ENCODE results near the gene LONRF2.

LONRF2 gene

DNA sequence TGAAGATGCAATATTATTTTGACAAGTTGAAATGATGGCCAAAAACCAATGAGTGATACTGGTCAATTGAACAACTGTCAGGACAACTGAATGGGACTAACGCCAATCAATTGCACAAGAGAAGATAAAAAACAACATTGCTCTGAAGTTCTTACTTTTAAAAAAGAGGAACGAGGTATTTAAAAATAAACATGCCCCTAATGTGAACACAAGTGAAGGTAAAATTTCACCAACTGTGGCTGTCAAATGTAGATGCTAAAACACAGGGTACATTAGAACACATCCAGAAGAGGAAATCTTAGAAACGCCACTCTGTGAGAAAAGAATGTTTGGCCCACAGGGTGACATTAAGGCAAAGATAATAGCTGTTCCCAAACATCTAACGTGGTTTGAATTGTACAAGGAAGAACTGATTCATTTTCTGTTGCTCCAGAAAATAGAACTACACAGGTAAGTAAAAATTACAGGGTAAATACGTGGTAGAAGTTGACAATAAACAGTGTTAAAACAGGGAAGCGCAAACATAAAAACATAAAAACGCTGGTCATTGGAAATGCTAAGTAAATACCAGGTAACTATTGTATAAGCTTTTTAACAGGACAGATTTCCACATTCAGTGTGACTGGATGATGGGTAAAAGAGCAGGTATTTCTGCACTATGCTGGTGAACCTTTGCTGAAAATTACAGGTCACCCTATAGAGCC, 20.3 kb downstream of the LONRF2 start:
- DNase-seq (ENCODE audit: low read depth) = no peak

DNA sequence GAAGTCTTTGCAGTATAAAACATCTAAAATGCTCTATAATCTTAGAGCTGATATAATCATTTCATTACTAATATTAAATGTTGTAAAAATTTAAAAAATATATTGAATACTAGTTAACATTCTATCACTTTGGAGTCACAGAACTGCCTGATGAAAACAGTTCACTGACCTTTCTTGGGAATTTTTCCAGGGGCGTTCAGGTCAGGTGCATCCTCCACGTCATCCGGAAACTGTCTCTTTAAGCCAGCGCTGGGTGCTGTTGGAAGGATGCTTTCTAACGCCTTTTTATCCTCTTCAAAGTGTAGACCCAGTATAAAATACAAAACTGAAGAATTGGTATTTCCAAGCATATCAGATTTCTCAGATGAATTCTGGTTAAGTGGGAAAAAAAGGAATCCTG, 22.8 kb downstream of the LONRF2 start:
- DNase-seq (ENCODE audit: low read depth) = no peak

DNA sequence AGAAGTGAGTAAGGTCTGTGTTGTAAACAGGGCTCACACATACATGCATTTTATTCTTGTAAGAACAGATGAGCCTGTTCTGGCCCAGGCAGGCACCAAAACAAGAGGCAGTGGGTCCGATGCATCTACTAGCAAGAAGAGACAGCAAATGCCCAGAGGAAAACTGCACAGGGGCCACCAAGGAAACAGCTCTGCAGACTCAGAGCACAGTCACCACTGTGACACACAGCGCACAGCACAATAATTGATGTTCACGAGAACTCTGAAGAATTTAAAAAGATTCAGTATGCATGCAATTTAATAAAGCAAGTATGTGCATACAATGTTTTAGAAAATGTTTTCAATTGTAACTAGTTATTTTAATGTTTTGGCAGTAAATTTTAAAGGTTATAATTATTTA, 24.8 kb downstream of the LONRF2 start:
- no peak for DNase-seq (ENCODE audit: low read depth)

DNA sequence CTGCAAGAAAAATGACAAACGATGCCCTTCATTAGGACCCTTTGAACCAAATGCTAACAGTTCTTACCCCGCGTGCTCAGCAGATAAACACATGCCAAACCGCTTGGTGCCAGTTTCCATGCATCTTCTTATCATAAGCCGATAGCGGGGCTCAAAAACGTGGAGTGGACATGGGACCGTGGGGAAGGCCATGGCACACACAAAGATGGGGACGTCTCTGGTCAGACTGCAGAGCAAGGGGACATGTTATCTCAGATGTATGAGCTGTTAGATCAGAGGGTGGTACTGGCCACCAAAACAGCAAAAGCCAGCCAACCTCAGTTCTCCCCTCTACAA, 28.2 kb downstream of the LONRF2 start:
- no peak for DNase-seq (ENCODE audit: low read depth)

DNA sequence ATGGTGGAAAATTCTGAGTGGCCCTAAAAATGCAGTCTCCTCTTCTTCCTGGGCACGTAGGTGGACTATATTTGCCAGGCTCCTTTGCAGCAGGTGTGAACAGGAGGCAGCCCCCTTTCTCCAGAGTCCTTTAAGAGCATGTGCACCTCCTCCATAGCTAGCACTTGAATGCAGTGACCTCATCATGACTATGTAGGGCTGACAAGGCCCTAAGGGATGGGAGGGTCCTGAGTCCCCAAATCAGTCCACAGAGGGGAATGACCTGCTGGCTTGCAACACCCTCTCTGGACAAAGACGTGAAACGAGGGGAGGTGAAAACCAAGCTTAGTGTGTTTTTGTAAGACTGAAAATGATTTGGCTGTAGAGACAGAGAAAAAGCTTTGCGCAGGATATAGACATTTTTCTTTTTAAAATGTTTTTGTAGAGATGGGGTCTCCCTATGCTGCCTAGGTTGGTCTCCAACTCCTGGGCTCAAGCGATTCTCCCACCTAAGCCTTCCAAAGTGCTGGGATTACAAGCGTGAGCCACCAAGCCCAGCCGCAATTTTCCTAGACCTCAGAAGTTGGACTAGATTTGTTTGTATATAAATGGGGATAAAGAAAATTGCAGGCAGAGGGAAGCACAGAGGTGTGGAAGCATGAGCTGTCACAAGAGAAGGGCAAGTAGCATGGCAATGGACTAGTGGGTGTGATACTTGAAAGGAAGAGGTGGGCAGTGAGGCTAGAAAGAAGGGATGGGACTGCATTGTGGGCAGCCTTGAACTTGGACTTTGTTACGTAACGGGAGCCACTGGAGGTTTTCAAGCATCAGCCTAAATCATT, 28.8 kb downstream of the LONRF2 start:
- no peak for DNase-seq (ENCODE audit: low read depth)

DNA sequence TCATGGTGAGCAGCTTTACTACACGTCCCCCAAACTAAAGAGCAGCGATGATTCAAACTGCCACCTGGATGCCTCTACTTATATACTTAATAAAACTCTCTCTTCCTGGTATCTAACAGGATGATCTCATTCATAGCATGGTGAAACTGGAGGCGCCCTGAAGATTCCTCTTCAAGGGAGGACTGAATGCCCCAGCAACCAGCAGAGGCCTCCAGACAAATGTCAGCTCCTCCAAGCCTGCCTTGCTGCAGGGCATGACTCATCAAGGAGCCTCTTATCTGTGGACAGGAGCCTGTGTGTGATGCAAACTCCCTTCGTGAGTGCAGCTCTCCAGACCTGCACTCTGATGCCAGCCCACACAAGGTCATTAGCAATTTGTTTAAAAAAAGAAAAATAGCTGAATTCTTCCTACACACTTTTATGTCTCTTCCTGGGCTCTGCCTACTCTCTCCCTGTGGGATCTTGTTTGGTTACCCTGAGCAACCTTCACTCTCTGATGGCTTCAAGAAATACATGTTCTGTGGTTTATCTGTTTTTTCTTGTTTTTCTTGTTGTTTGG, 30.2 kb downstream of the LONRF2 start:
- peak; percentile 89 for DNase-seq (ENCODE audit: low read depth)

DNA sequence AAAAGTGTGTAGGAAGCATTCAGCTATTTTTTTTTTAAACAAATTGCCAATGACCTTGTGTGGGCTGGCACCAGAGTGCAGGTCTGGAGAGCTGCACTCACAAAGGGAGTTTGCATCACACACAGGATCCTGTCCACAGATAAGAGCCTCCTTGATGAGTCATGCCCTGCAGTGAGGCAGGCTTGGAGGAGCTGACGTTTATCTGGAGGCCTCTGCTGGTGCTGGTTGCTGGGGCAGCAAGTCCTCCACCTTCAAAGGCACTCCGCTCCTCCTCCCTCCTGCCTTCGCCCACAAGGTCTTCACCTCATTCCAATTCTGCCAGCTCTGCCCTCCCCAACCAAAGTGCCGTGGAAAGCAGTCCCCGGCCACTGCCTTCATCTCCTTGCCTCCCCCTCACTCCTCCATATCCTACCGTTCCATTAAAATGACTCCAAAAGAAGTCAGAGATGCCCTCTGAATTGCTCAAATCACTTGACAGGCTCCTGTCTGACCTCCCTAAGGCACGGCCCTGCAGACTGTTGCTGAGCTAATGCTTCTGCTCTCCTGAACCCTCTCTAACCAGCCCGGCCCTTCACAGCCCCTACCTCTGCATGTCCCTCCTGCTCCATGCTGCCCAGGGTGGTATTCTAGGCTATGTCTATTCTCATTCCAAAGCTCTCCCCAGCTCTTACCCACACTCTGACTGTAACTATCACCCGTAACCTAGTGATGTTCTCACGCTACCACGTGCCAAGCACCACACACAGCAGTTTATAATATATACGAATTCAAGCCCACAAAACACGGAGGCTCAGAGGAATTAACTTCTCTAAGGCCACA, 30.9 kb downstream of the LONRF2 start:
- peak; percentile 92 for DNase-seq (ENCODE audit: low read depth)

DNA sequence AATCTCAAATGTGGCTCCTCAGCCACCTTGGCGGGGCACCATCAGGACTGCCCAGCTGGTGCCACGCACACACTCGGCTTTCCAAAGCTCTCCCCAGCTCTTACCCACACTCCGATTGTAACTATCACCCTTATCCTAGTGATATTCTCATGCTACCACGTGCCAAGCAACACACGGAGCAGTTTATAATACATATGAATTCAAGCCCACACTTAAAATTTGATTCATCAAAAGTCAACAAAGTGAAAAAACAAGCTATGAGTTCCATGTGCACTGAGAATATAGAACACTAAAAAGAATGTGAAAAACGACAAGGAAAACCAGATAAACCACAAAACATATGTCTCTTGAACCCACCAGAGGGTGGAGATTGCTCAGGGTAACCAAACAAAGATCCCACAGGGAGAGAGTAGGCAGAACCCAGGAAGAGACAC, 31.6 kb downstream of the LONRF2 start:
- DNase-seq (ENCODE audit: low read depth) = no peak

DNA sequence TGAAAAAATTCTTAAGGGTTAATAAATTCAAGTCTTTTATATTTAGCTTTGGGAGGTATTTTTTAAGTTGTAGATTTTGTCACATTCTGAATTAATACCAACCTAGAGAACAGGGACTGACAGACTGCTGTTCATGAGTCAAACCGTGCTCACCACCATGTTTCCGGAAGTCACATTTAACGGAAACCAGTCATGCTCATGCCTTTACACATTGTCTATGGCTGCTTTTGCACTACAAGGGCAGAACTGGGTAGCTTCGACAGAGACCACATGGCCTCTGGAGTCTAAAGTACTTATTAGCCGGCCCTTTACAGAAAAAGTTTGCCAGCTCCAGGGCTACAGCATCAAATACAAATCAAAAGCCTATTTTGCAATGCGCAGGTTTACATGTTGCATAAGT, 33.3 kb downstream of the LONRF2 start:
- DNase-seq (ENCODE audit: low read depth) = peak; percentile 18

DNA sequence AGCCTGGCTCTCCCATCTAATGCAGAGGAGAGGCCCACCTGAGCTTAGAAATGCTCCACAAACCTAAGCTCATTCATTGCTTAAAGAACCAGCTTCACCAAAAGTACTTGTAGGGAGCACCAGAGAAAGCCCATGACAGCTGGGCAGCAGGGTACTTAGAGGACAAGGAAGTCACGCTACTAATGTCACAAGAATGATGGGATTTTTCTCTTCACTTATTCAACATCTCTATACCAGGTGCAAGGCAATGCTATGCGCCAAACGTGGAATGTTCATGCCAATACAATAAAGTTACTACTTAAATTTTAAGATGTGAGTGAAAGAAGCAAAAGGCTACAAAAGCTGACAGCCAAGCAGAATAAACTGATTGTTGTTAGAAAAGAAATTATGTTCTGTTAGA, 36.0 kb downstream of the LONRF2 start:
- DNase-seq (ENCODE audit: low read depth) = no peak

DNA sequence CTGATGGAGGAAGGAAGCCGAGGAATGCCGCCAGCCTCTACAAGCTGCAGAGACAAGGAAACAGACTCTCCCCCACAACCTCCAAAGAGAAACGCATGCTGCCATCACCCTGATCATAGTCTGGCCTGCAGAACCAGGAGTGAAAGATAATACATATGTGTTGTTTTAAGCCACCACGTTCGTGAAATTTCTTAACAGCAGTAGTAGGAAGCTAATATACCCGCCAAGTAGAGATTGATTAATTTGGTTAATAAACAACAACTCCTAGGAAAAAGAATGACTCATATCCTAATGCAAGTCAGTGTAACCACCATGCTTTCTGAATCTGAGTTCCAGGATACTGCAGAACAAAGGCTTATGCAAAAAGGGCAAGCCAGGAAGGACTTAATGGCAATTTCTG, 36.6 kb downstream of the LONRF2 start:
- DNase-seq (ENCODE audit: low read depth) = peak; percentile 61

DNA sequence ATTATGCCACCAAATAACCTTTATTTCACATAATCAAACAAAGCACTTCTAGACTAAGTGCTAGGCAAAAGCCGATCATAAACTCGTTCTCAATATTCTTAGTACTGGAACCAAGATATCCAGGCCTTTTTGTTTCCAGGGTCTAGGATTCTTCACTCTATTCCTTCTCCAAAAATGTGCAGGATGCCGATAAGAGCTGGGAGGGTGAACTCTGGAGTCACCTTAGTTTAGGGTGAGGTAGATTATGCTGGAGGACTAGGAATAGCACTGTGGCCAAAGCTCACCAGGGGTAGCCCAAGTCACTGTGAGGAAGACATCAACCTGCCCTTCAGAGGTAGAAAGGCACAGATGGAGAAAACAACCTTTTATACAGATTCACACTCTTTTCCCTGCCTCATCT, 37.3 kb downstream of the LONRF2 start:
- no peak for DNase-seq (ENCODE audit: low read depth)

DNA sequence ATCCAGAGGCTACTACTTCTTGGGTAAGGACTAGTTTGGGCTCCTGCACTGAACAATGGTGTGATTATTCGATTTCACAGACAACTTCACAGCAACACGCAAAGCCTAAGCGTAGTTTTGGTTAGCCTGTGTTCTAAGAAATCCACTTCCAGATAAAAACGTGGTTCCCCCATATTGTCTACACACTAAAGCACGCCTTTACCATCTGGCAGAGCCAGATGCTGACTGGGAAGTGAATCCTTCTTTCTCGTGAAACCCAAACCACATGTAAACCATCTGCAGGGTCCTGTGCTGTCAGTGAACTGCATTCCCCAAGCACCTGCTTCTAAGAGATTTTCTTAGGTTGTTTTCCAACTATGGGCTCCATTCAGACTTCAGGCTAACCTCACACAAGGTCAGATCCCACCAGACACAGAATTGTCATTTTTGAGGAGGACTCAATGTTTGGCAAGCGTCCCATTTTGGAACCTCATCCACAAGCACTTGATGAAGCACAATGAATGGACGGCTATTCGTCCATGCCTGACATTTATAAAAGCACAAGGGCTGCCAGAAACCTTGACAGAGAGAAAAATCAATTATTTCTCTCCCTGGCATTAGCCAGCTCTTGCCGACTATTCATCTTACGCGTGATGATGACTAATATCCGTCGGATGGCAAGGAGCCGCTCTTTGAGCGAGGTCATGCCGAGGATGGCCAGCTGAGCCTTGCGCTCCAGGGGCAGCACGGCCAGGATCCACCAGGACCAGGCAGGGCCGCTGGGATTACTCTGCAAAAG, 38.4 kb downstream of the LONRF2 start:
- no peak for DNase-seq (ENCODE audit: low read depth)

DNA sequence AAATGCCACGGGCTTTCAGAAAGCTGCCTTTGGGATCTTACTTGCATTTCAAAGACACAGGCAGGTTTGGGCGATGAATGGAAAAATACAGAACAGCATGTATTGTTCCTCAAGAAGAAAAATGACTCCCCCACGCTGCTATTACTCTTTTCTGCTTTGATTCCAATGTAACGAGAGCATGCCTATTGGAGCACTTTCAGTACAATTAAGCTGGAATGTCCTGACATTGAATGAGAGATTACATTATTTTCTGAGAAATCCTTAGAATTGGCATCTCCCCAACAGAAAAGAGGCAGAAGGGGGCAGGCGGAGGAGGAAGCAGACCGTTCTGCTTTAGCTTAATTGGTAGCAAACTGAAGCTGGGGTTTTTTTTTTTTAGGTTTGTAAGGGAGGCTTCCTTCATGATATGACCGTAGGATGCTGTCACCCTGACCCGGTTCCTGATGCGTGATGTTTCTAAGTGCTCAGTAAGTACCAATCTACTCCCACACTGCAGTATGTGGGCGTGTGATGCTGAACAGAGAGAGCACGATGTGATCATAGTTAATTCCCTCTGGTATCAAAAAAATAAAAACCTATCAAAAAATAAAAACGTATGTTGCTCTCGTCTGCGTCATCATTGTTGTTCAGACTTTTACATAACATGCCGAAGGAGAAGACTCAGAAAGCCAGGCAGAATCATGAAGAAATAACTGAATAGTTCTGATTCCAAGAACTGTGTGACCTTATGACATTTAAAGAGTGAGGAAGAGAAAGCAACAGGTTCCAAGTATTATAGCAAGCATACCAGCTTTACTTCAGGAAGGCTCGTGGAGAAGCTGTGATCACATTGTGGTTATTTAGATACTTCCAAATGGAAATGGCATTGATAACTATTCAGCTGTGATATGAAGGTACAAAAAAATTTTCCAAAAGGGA, 40.5 kb downstream of the LONRF2 start:
- peak; percentile 29 for DNase-seq (ENCODE audit: low read depth)

DNA sequence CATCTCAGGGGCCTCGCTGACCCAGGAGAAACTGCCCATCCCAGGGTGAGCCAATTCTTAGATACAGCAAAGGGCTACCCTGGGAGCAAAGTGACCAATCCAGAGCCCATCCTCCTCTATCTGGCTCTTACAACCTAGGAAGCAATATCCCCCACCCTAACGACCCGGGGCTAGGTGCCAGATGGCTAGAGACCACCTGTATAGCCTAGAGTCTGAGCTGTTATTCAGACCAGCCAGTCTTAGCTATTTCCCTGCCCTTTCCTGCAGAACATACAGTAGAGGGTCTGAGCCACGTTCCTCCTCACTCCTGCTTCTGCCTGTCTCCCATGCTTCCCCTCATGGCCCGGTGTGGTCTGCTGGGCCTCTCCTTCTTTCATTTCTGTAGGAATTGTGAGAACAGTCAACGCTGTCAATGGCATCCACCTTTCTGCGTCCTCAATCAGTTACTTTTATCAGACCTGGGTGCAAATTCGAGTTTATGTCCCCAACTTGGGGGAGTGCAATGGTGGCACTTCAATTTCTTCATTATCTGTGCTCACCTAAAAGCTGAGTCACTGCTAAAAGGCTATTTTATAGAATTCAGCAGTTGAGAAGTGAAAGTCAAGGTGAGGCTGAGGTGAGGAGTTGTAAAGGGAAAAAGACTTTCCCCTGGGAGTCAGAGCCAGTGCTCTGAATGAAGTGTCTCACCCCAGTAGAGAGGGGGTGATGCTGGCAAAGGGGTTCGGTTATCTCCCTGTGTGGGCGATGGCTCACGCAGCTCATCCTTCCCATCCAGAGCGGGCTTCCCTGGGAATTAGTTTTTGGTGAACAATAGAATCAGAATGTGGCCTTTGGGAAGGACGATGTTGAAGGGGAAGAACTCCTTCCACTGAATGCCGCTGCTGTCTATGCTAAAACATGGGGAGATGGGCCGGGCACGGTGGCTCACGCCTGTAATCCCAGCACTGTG, 42.4 kb downstream of the LONRF2 start:
- DNase-seq (ENCODE audit: low read depth) = no peak

DNA sequence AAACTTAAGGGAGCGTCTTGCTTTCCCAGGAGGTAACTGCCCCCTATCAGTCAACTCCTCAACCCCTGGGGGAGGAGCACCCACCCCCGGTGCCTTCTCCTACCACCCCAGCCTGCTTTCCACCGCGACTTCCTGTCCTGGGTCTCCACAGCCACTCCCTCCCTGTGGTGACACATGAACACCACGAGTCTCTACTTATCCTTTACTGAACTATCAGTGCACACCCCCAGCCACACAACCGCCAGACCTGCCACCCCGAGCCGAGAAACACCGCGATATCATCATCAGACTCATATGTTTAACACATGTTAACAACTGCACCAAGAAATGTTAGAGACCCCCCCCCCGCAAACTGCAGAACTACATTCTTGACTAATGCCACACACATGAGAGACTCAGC, 43.3 kb downstream of the LONRF2 start:
- no peak for DNase-seq (ENCODE audit: low read depth)

DNA sequence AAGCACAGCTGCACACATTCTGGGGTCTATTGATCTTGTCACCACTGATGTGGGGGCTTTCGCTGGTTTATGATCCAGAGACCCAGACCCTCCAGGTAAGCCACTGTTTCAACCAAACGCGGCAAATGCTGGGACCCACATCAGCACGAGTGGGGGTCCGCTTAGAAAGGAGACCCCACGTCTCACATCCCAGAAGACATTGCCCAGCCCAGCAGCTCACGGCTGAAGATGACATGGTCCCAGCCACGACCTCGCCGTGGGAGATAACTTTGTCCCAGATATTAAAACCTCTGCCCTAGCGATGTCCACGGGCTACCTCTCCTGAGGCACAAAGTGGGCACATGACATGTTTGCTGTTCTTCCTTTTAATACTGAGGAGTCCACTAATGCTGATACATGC, 43.8 kb downstream of the LONRF2 start:
- no peak for DNase-seq (ENCODE audit: low read depth)

DNA sequence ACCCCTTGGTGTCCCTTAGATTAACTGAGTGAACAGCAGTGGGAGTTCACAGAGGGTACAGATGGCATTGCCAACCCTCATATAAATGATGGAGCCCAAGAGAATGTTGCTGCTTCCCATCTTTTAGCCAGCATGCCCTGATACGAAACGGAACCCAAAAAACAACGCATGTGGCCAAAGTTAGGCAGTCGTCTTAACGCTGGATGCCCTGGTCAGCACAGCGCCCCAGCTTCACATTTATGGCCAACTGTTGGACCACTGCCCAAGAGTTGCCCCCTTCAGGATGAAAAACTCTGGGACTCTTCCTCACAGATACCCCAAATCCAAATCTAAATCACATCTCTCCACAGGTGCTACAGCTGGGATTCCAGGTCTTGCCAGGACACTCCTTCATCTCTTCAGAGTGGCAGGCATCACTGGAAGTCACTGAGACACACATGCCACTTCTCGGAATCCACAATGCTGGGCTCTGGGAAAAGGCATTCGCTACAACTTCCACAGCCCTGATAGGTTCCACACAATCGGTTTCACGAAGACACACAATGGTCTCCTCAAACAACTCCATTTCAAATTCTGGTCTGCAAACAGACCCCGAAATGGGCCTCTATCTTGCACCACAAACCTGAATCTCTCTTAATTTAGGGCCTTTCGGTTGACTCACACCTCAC, 44.6 kb downstream of the LONRF2 start:
- no peak for DNase-seq (ENCODE audit: low read depth)

DNA sequence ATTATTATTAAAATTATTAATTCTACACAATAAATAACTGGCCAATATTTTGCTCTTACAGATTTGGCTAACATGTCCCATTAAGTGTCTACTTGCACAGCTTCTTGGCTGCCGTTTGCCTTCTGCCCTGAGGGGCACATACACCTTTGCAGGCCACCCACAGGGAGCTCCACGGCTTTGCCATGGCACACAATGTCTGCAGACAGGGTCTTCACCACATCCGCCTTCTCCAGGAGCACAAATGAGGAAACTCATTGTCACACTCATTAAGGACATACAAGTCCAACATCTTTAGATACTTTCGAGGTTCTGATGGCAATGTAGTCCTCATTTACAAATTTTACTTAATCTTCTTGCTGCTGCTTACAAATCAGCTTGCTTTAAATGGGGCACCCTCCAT, 45.6 kb downstream of the LONRF2 start:
- no peak for DNase-seq (ENCODE audit: low read depth)
